ENCODE measurements around the gene SLIT3. TPM values are rescaled to one million over a fixed set of nuclear protein-coding genes. Genes with fewer than 3 reads are reported as not detected.

The SLIT3 gene
- polyA plus RNA-seq, 1 of the 3 experiments (the other 2 are of a cell fraction), result 119 TPM

GRCh38 chr5:168672016-168672415 is 628.9 kb downstream of the SLIT3 start:
- Histone ChIP-seq H3K27ac (ENCODE audit: low read depth in 2 of 2, low read length in 1 of 2) (no peak overlapping the region), H3K4me2 (no peak overlapping the region), H3K9me3 (no peaks in the 10 kb centered on the region), H3K4me3 (ENCODE audit: low read depth in 2 of 2, low read length in 1 of 2) (no peak overlapping the region), H3K36me3 (replicated peaks in 1 of 2; ENCODE audit: control insufficient read depth in 1 of 2, insufficient read depth in 2 of 2, low read length in 1 of 2) (peaks cover 17 to 82% of the 10 kb centered on the region in 2 experiments), H3F3A (replicated peaks; ENCODE audit: insufficient read depth) (no peaks in the 10 kb centered on the region), H4K20me1 (ENCODE audit: insufficient read depth) (no peaks in the 10 kb centered on the region), H3K4me1 (ENCODE audit: control insufficient read depth in 1 of 2, insufficient read depth in 2 of 2, low read depth in 1 of 2, low read length in 1 of 2) (peaks cover 0 to 6% of the 10 kb centered on the region in 2 experiments; a peak in 1 of 4 replicates), H3K9ac (no peak overlapping the region), H3K79me2 (ENCODE audit: insufficient read depth) (no peaks in the 10 kb centered on the region), H2AFZ (ENCODE audit: low read depth) (no peak overlapping the region), H3K9me2 (no peaks in the 10 kb centered on the region), H3K27me3 (ENCODE audit: insufficient read depth) (no peaks in the 10 kb centered on the region)
- ChIA-PET POLR2A (no interaction called here), CTCF (no interaction called here)
- TF ChIP-seq TCF12 (IDR thresholded peaks at IDR 0.05) (no peak), EZH2phosphoT487 (IDR thresholded peaks at IDR 0.05; ENCODE audit: borderline replicate concordance, low read depth) (no peak), RXRA (IDR thresholded peaks at IDR 0.05; ENCODE audit: borderline replicate concordance, low read depth) (no peak), NFIC (IDR thresholded peaks at IDR 0.05; ENCODE audit: borderline replicate concordance) (no peak), EP300 (IDR thresholded peaks at IDR 0.05; ENCODE audit: borderline replicate concordance in 1 of 2, low read depth in 1 of 2, low read length in 1 of 2) (no peak), MXI1 (IDR thresholded peaks at IDR 0.05; ENCODE audit: low read depth, low read length) (no peak), USF2 (IDR thresholded peaks at IDR 0.05; ENCODE audit: borderline replicate concordance, low read depth, low read length) (no peak), ELF1 (IDR thresholded peaks at IDR 0.05) (no peak), USF1 (IDR thresholded peaks at IDR 0.05; ENCODE audit: borderline replicate concordance, low read depth) (no peak), RCOR1 (IDR thresholded peaks at IDR 0.05; ENCODE audit: low read length) (no peak), ZBTB33 (IDR thresholded peaks at IDR 0.05; ENCODE audit: borderline replicate concordance, low read depth) (no peak), GATA2 (CRISPR knock-in tag; IDR thresholded peaks at IDR 0.05) (no peak), JUND (IDR thresholded peaks at IDR 0.05) (no peak), REST (IDR thresholded peaks at IDR 0.05; ENCODE audit: low read depth, low read length) (no peak), YY1 (IDR thresholded peaks at IDR 0.05; ENCODE audit: low read depth) (no peak), GABPA (IDR thresholded peaks at IDR 0.05; ENCODE audit: low read depth) (no peak), FOXJ3 (CRISPR knock-in tag; IDR thresholded peaks at IDR 0.05) (no peak)
- no peak for DNase-seq
- 88% methylated on average over 5 of the region's 6 CpGs for WGBS (ENCODE audit: low lambda C conversion rate)

Data from SK-N-SH (cell line).